Stimulated activated naive CD8-positive, alpha-beta T cell treated with anti-CD3 and anti-CD28 coated beads, Interleukin-15, amount 100 ng/mL, for 72 hours (primary cell): ENCODE results near the gene RUNDC1.

Experiments
- ATAC-seq: fragments of 150-1000 bp; cut with Tn5 transposase; 2 replicates; pipeline ENCODE4 v1.10.0; 2021; ENCODE audit warnings: mild to moderate bottlenecking, moderate library complexity
- DNase-seq, 2 donors: peaks; one replicate each; pipeline ENCODE4 v3.0.0; 2021 to 2022
- H3K27ac Mint-ChIP-seq, 2 donors: one replicate each; pipeline ENCODE4 v1.8.0; 2022; ENCODE audit warnings: mild to moderate bottlenecking in 2 of 2, mixed read lengths in 2 of 2, moderate library complexity in 2 of 2
- H3K27me3 Mint-ChIP-seq: one replicate; pipeline ENCODE4 v1.8.0; 2022; ENCODE audit warnings: mixed read lengths
- H3K4me1 Mint-ChIP-seq: one replicate; pipeline ENCODE4 v1.8.0; 2022; ENCODE audit warnings: mild to moderate bottlenecking, mixed read lengths
- H3K4me3 Mint-ChIP-seq, 2 donors: one replicate each; pipeline ENCODE4 v1.8.0; 2022; ENCODE audit warnings: mild to moderate bottlenecking in 2 of 2, mixed read lengths in 2 of 2, moderate library complexity in 1 of 2
- H3K9me3 Mint-ChIP-seq, 2 donors: one replicate each; pipeline ENCODE4 v1.8.0; 2022; ENCODE audit warnings: mixed read lengths in 2 of 2

The RUNDC1 gene

GRCh38 chr17:43020789-43021740, 40.7 kb downstream of the RUNDC1 start:
- Mint-ChIP-seq H3K27me3 (peaks cover 13% of the 10 kb centered on the region), H3K4me1 (peaks cover 63% of the 10 kb centered on the region), H3K27ac (peak overlapping the region in 1 of 2 donors; percentile 93), H3K9me3 (no peaks in the 10 kb centered on the region), H3K4me3 (peak overlapping the region; percentile 89 to 97)
- DNase-seq (no peak), ATAC-seq (no peak)

- Mint-ChIP-seq H3K9me3 (no peaks in the 10 kb centered on the region), H3K4me3 (peak within 1 kb of the TSS; percentile 89 to 97), H3K27me3 (peaks cover 13% of the 10 kb centered on the region), H3K27ac (peak within 1 kb of the TSS in 1 of 2 donors; percentile 93), H3K4me1 (peaks cover 63% of the 10 kb centered on the region)
- DNase-seq (peak; percentile 45 to 57), ATAC-seq (peak; percentile 57)
These were observed 41.6 kb downstream of the RUNDC1 start, which contains the start of gene VAT1 for GRCh38 chr17:43021741-43022512. TSS of gene VAT1 (minus strand) at chr17:43022385. CDS start at chr17:43022322, 63 bp downstream.

DNA sequence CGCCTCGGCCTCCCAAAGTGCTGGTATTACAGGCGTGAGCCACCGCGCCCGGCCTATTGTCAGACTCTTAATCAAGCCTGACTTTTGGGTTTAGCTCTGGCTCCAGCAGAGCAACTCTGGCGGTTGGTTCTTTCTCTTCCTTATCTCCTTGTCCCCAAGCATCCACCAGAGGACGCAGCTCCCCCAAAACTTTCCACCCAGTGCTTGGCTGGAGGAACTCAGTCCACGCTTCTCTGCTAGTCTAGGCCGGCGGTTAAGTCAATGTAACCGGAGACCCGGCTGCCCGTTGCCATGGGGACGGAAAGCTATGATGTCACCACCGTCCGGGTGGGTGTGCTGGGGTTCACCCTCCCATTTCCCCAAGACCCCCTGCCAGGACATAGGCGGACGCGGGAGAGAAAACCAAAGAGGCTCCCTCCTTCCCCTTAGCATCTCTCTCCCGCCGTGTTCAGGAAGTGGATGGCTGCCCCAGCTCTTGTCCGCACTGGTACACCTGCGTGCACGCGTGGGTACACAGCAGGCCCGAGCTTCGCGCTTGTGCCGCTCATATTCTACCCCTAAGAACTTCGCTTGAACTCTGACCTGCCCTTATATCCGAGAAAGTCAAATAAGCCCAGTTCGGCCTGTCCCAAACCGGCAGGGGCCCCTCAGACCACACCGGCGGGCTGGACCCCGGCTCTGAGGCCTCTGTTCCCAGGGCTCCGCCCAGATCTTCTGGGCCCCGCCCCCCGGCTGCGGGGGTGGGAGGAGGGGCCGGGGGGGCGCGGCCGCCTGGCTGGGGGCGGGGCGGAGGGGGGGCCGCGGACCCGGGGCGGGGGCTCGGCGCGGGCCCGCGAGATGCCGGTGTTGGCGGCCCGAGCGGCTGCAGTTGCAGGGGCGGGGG, 44.3 kb downstream of the RUNDC1 start, which contains the start of gene RND2:
Gene RND2 (plus strand): TSS at position 825 of the 883 bp plus-strand sequence. CDS start 117 bp downstream, outside the sequence.
- peaks cover 45% of the 10 kb centered on the region for H3K4me1 Mint-ChIP-seq
- H3K27ac Mint-ChIP-seq = peak within 1 kb of the TSS; percentile 69 to 89
- ATAC-seq (peak; percentile 80), DNase-seq (peak; percentile 74 to 85)
- H3K9me3 Mint-ChIP-seq = no peaks in the 10 kb centered on the region
- H3K27me3 Mint-ChIP-seq = peaks cover 13% of the 10 kb centered on the region
- H3K4me3 Mint-ChIP-seq = peak within 1 kb of the TSS; percentile 81 to 82

GRCh38 chr17:43025290-43025657, 44.9 kb downstream of the RUNDC1 start:
- H3K4me3 Mint-ChIP-seq = peak overlapping the region; percentile 63 to 71
- ATAC-seq (peak; percentile 2), DNase-seq (no peak)
- peak overlapping the region in 1 of 2 donors; percentile 23 for H3K27ac Mint-ChIP-seq
- H3K9me3 Mint-ChIP-seq = no peaks in the 10 kb centered on the region
- H3K27me3 Mint-ChIP-seq = peaks cover 13% of the 10 kb centered on the region
- peaks cover 38% of the 10 kb centered on the region for H3K4me1 Mint-ChIP-seq

GRCh38 chr17:43025766-43026537, 45.6 kb downstream of the RUNDC1 start:
- Mint-ChIP-seq H3K9me3 (no peaks in the 10 kb centered on the region), H3K27me3 (peaks cover 13% of the 10 kb centered on the region), H3K27ac (no peak overlapping the region), H3K4me1 (peaks cover 33% of the 10 kb centered on the region), H3K4me3 (peak overlapping the region; percentile 63 to 71)
- ATAC-seq (no peak), DNase-seq (no peak)

DNA sequence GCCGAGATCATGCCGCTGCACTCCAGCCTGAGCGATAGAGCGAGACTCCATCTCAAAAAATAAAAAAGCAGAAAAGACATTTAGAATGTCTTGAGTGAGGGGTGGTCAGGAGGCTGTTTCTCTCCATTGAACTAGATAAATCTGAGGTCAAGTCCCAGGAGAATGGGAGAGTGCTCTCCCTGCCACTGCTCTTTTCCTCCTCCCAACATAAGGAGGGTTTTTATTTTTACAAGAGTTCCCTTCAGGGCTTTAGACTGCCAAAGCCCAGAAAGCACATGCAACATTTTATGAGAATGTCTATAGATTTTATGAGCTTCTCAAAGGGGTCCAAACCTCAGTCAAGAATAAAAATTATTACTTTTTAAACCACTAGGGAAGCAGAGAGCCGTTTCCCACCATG, 46.2 kb downstream of the RUNDC1 start:
- peaks cover 13% of the 10 kb centered on the region for H3K27me3 Mint-ChIP-seq
- H3K4me1 Mint-ChIP-seq = peaks cover 26% of the 10 kb centered on the region
- H3K4me3 Mint-ChIP-seq = no peak overlapping the region
- no peak overlapping the region for H3K27ac Mint-ChIP-seq
- no peak for DNase-seq
- ATAC-seq = no peak
- H3K9me3 Mint-ChIP-seq = no peaks in the 10 kb centered on the region

DNA sequence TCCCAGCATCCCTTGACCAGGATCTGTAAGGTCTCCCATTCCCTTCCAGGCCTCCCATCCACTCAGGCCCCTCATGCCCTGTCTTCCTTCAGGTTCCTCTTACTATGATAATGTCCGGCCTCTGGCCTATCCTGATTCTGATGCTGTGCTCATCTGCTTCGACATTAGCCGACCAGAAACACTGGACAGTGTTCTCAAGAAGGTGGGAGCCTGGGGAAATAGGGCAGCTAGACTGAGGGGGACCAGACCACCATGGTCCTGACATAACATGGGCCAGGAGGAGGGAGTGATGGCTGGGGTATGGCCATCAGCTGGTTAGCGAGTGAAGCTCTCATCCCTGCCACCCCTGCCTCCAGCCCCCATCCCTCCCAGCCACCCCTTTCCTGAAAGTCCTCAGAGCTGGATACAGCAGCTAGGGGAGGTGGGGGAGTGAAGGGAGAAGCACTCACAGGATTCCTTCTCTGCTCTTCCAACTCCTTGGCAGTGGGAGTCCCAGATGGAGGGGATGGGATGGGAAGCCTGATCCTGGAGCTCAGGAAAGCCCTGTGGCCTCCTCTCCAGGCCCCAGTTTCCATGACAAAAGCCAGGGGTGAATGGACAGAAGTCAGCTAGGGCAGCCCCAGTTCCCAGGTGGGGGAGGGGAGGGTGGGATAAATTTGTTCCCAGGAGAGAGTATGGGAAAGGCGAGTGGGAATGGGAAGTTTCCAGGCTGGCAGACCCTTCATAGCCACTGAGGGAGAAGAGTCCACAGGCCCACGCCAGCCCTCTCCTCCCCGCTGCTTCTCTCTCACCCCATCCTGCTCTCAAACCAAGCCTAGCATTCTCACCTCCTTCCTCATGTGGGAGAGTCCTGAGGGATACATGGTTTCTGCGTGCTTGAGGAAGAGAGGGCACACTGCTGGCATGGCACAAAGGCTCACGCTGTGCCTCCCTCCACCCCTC, 47.0 kb downstream of the RUNDC1 start:
- Mint-ChIP-seq H3K27ac (no peak overlapping the region), H3K27me3 (peaks cover 13% of the 10 kb centered on the region), H3K4me3 (no peak overlapping the region), H3K9me3 (no peaks in the 10 kb centered on the region), H3K4me1 (peaks cover 19% of the 10 kb centered on the region)
- no peak for ATAC-seq
- no peak for DNase-seq

DNA sequence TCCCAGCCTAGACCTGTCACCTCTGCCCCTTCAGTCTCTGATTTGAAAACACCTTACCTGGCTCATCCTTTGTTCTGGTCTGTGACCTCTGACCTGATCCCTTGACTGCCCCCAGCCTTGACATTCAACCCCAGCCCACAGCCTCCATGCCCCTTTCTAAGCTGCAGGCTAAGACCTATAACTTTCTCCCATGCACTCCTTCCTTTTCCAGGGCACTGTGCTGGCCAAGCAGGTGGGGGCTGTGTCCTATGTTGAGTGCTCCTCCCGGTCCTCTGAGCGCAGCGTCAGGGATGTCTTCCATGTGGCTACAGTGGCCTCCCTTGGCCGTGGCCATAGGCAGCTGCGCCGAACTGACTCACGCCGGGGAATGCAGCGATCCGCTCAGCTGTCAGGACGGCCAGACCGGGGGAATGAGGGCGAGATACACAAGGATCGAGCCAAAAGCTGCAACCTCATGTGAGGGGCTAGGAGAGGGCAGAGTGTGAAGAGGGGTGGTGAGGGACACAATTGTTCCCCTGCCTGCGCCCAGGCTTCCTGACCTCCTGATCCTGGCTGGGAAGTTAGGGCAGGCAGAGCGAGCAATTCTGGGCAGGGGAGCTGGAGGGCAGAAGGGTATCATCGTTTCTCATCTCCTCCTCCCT, 48.0 kb downstream of the RUNDC1 start:
- Mint-ChIP-seq H3K4me1 (peaks cover 16% of the 10 kb centered on the region), H3K27me3 (peaks cover 13% of the 10 kb centered on the region), H3K27ac (peak overlapping the region in 1 of 2 donors; percentile 85), H3K9me3 (no peaks in the 10 kb centered on the region), H3K4me3 (no peak overlapping the region)
- DNase-seq = no peak
- ATAC-seq = no peak

GRCh38 chr17:43030137-43030767, 49.9 kb downstream of the RUNDC1 start:
- peaks cover 3% of the 10 kb centered on the region for H3K4me1 Mint-ChIP-seq
- no peak for ATAC-seq
- DNase-seq = no peak
- peaks cover 4% of the 10 kb centered on the region for H3K27me3 Mint-ChIP-seq
- no peaks in the 10 kb centered on the region for H3K9me3 Mint-ChIP-seq
- H3K4me3 Mint-ChIP-seq = no peak overlapping the region
- H3K27ac Mint-ChIP-seq = no peak overlapping the region

GRCh38 chr17:43031666-43032065, 51.3 kb downstream of the RUNDC1 start:
- no peak for DNase-seq
- no peak for ATAC-seq
- no peaks in the 10 kb centered on the region for H3K9me3 Mint-ChIP-seq
- no peak overlapping the region for H3K27ac Mint-ChIP-seq
- H3K27me3 Mint-ChIP-seq = no peaks in the 10 kb centered on the region
- H3K4me3 Mint-ChIP-seq = no peak overlapping the region
- H3K4me1 Mint-ChIP-seq = no peaks in the 10 kb centered on the region

- Mint-ChIP-seq H3K27me3 (no peaks in the 10 kb centered on the region), H3K9me3 (no peaks in the 10 kb centered on the region), H3K4me3 (no peak overlapping the region), H3K27ac (no peak overlapping the region), H3K4me1 (no peaks in the 10 kb centered on the region)
- DNase-seq (no peak), ATAC-seq (no peak)
These were observed 53.9 kb downstream of the RUNDC1 start for GRCh38 chr17:43033948-43034881.

- H3K4me3 Mint-ChIP-seq = no peak overlapping the region
- no peaks in the 10 kb centered on the region for H3K9me3 Mint-ChIP-seq
- H3K27me3 Mint-ChIP-seq = no peaks in the 10 kb centered on the region
- ATAC-seq (no peak), DNase-seq (no peak)
- no peaks in the 10 kb centered on the region for H3K4me1 Mint-ChIP-seq
- H3K27ac Mint-ChIP-seq = peak overlapping the region in 1 of 2 donors; percentile 28
These were observed 54.5 kb downstream of the RUNDC1 start for GRCh38 chr17:43034894-43035293.
